HUES64 (cell line): ENCODE data around the gene ROR2.

Source experiments
- H3K27ac ChIP-seq: 2 replicates; pipeline ENCODE4 v1.7.0; 2013; ENCODE audit warnings: low read depth, low read length, inconsistent platforms
- H3K27me3 ChIP-seq: 2 replicates; pipeline ENCODE4 v1.6.1; 2013; ENCODE audit warnings: mild to moderate bottlenecking, low read length; ENCODE audit not compliant: insufficient read depth
- H3K36me3 ChIP-seq: 2 replicates; pipeline ENCODE4 v1.6.1; 2013; ENCODE audit warnings: mild to moderate bottlenecking, low read length; ENCODE audit not compliant: insufficient read depth
- H3K4me1 ChIP-seq: 2 replicates; pipeline ENCODE4 v1.6.1; 2013; ENCODE audit warnings: mild to moderate bottlenecking, low read length, moderate library complexity; ENCODE audit not compliant: insufficient read depth
- H3K4me3 ChIP-seq: 2 replicates; pipeline ENCODE4 v1.5.1; 2013; ENCODE audit warnings: mild to moderate bottlenecking, low read length, moderate library complexity
- H3K9ac ChIP-seq: 2 replicates; pipeline ENCODE4 v1.6.1; 2013; ENCODE audit warnings: mild to moderate bottlenecking, low read depth, low read length
- H3K9me3 ChIP-seq: 2 replicates; pipeline ENCODE4 v1.6.1; 2013; ENCODE audit warnings: low read depth, low read length; ENCODE audit not compliant: insufficient read depth
- WGBS: fragments of 150-250, 120-280 bp; methylation state at CpG from one replicate; pipeline ENCODE4 v1.1.7; 2013; ENCODE audit warnings: missing lambda C conversion rate; 5-methylcytosine and 5-hydroxymethylcytosine counted together

ROR2 gene

GRCh38 chr9:91778031-91778430 lies 172.0 kb downstream of the ROR2 start:
- Histone ChIP-seq H3K27ac (no peak overlapping the region), H3K36me3 (no peaks in the 10 kb centered on the region), H3K4me3 (no peak overlapping the region), H3K9me3 (no peaks in the 10 kb centered on the region), H3K4me1 (peaks cover 23% of the 10 kb centered on the region), H3K27me3 (no peaks in the 10 kb centered on the region), H3K9ac (no peak overlapping the region)
- 94% methylated on average over 10 of the region's 10 CpGs for WGBS

GRCh38 chr9:91777292-91777830 lies 172.7 kb downstream of the ROR2 start:
- WGBS: 76% methylated on average over 4 of the region's 4 CpGs

GRCh38 chr9:91776409-91777291 lies 173.4 kb downstream of the ROR2 start:
- H3K36me3 ChIP-seq: no peaks in the 10 kb centered on the region
- WGBS: 83% methylated on average over 6 of the region's 6 CpGs
- H3K9me3 ChIP-seq: no peaks in the 10 kb centered on the region
- H3K4me3 ChIP-seq: no peak overlapping the region
- no peak overlapping the region for H3K27ac ChIP-seq
- H3K27me3 ChIP-seq: no peaks in the 10 kb centered on the region
- H3K9ac ChIP-seq: no peak overlapping the region
- peaks cover 18% of the 10 kb centered on the region for H3K4me1 ChIP-seq

More at GRCh38 chr9:91777292-91777830, 172.7 kb downstream of the ROR2 start:
- Histone ChIP-seq H3K9me3 (no peaks in the 10 kb centered on the region), H3K4me1 (peaks cover 23% of the 10 kb centered on the region), H3K4me3 (no peak overlapping the region), H3K9ac (no peak overlapping the region), H3K27me3 (no peaks in the 10 kb centered on the region), H3K27ac (no peak overlapping the region), H3K36me3 (no peaks in the 10 kb centered on the region)

GRCh38 chr9:91775708-91776028 lies 174.4 kb downstream of the ROR2 start:
- Histone ChIP-seq H3K27me3 (no peaks in the 10 kb centered on the region), H3K9me3 (no peaks in the 10 kb centered on the region), H3K9ac (no peak overlapping the region), H3K27ac (no peak overlapping the region), H3K36me3 (no peaks in the 10 kb centered on the region), H3K4me1 (peaks cover 9% of the 10 kb centered on the region), H3K4me3 (no peak overlapping the region)
- 33% methylated on average over 4 of the region's 4 CpGs for WGBS

- Histone ChIP-seq H3K4me1 (peaks cover 9% of the 10 kb centered on the region), H3K9me3 (no peaks in the 10 kb centered on the region), H3K9ac (no peak overlapping the region), H3K4me3 (no peak overlapping the region), H3K27ac (no peak overlapping the region), H3K36me3 (no peaks in the 10 kb centered on the region), H3K27me3 (no peaks in the 10 kb centered on the region)
- whole genome bisulfite sequencing: 74% methylated on average over 9 of the region's 9 CpGs
Observed at GRCh38 chr9:91775011-91775707, 174.9 kb downstream of the ROR2 start.

- 80% methylated on average over 14 of the region's 14 CpGs for WGBS
- Histone ChIP-seq H3K9me3 (no peaks in the 10 kb centered on the region), H3K4me3 (no peak overlapping the region), H3K4me1 (peaks cover 9% of the 10 kb centered on the region), H3K9ac (no peak overlapping the region), H3K27me3 (no peaks in the 10 kb centered on the region), H3K27ac (no peak overlapping the region), H3K36me3 (no peaks in the 10 kb centered on the region)
Observed at GRCh38 chr9:91773156-91773555, 176.9 kb downstream of the ROR2 start.

- Histone ChIP-seq H3K4me1 (peaks cover 9% of the 10 kb centered on the region), H3K4me3 (no peak overlapping the region), H3K27ac (no peak overlapping the region), H3K9ac (no peak overlapping the region), H3K9me3 (no peaks in the 10 kb centered on the region), H3K36me3 (no peaks in the 10 kb centered on the region), H3K27me3 (no peaks in the 10 kb centered on the region)
- WGBS: 96% methylated on average over 3 of the region's 4 CpGs
Observed at GRCh38 chr9:91771864-91772263, 178.2 kb downstream of the ROR2 start.

GRCh38 chr9:91771027-91771426 lies 179.0 kb downstream of the ROR2 start:
- Histone ChIP-seq H3K4me3 (no peak overlapping the region), H3K9ac (no peak overlapping the region), H3K27ac (no peak overlapping the region), H3K36me3 (no peaks in the 10 kb centered on the region), H3K27me3 (no peaks in the 10 kb centered on the region), H3K4me1 (peaks cover 9% of the 10 kb centered on the region), H3K9me3 (no peaks in the 10 kb centered on the region)
- 72% methylated on average over 8 of the region's 8 CpGs for WGBS

GRCh38 chr9:91770229-91770628 lies 179.8 kb downstream of the ROR2 start:
- Histone ChIP-seq H3K4me1 (peaks cover 9% of the 10 kb centered on the region), H3K4me3 (no peak overlapping the region), H3K9ac (no peak overlapping the region), H3K27ac (no peak overlapping the region), H3K9me3 (no peaks in the 10 kb centered on the region), H3K27me3 (no peaks in the 10 kb centered on the region), H3K36me3 (no peaks in the 10 kb centered on the region)
- WGBS: 87% methylated on average over 10 of the region's 10 CpGs

- Histone ChIP-seq H3K36me3 (no peaks in the 10 kb centered on the region), H3K27me3 (no peaks in the 10 kb centered on the region), H3K9ac (no peak overlapping the region), H3K9me3 (peaks cover 8% of the 10 kb centered on the region; the same call in 1 of the 2 replicates), H3K4me3 (no peak overlapping the region), H3K4me1 (peaks cover 9% of the 10 kb centered on the region), H3K27ac (no peak overlapping the region)
- WGBS: 94% methylated on average over 29 of the region's 29 CpGs
Observed at GRCh38 chr9:91768977-91769916, 180.8 kb downstream of the ROR2 start.
